PFSK-1 (cell line): ENCODE measurements around the gene OR8A1.

ENCODE experiments used
- FOXP2 ChIP-seq: optimal IDR thresholded peaks from 2 replicates; pipeline ENCODE3; 2011; ENCODE audit warnings: borderline replicate concordance, control low read depth, inconsistent platforms; ENCODE audit not compliant: insufficient read depth; ENCODE audit errors: extremely low read length, extremely low read depth
- POLR2AphosphoS5 ChIP-seq: IDR thresholded peaks from 2 replicates; pipeline ENCODE4 v1.6.1; 2012; ENCODE audit warnings: low read depth, mild to moderate bottlenecking, control low read depth, low read length, moderate library complexity
- REST ChIP-seq, 2 experiments: IDR thresholded peaks; 2 replicates each; pipeline versions ENCODE4 v1.6.1 to v1.8.0; 2011 to 2012; ENCODE audit warnings: low read depth in 2 of 2, low read length in 2 of 2, control low read depth in 1 of 2, inconsistent platforms in 1 of 2, mild to moderate bottlenecking in 1 of 2, moderate library complexity in 1 of 2; ENCODE audit not compliant: insufficient read depth in 1 of 2
- SIN3A ChIP-seq: IDR thresholded peaks from 2 replicates; pipeline ENCODE4 v1.6.1; 2012; ENCODE audit warnings: mild to moderate bottlenecking, low read length, moderate library complexity, borderline replicate concordance; ENCODE audit not compliant: insufficient read depth
- TAF1 ChIP-seq: IDR thresholded peaks from 2 replicates; pipeline ENCODE4 v1.6.1; 2012; ENCODE audit warnings: low read length, control low read depth, borderline replicate concordance; ENCODE audit not compliant: insufficient read depth

OR8A1 gene

GRCh38 chr11:124597626-124598025 is 27.8 kb downstream of the OR8A1 start:
- TF ChIP-seq FOXP2 (no peak), TAF1 (no peak), SIN3A (no peak), REST (IDR thresholded peaks at IDR 0.05; ENCODE audit: insufficient read depth in 1 of 2, low read depth in 2 of 2, low read length in 2 of 2) (no peak), POLR2AphosphoS5 (no peak)

- TF ChIP-seq TAF1 (no peak), REST (IDR thresholded peaks at IDR 0.05; ENCODE audit: insufficient read depth in 1 of 2, low read depth in 2 of 2, low read length in 2 of 2) (no peak), SIN3A (no peak), FOXP2 (no peak), POLR2AphosphoS5 (no peak)
Observed at GRCh38 chr11:124600621-124601320, 31.0 kb downstream of the OR8A1 start.

- TF ChIP-seq SIN3A (no peak), FOXP2 (no peak), REST (IDR thresholded peaks at IDR 0.05; ENCODE audit: insufficient read depth in 1 of 2, low read depth in 2 of 2, low read length in 2 of 2) (no peak), POLR2AphosphoS5 (no peak), TAF1 (no peak)
Observed at GRCh38 chr11:124602193-124602592, 32.4 kb downstream of the OR8A1 start.

GRCh38 chr11:124605719-124606118 is 35.9 kb downstream of the OR8A1 start:
- no peak for TF ChIP-seq POLR2AphosphoS5
- TF ChIP-seq REST (IDR thresholded peaks at IDR 0.05; ENCODE audit: insufficient read depth in 1 of 2, low read depth in 2 of 2, low read length in 2 of 2) = no peak
- no peak for TF ChIP-seq SIN3A
- no peak for TF ChIP-seq TAF1
- no peak for TF ChIP-seq FOXP2

- TF ChIP-seq FOXP2 (no peak), REST (IDR thresholded peaks at IDR 0.05; ENCODE audit: insufficient read depth in 1 of 2, low read depth in 2 of 2, low read length in 2 of 2) (no peak), POLR2AphosphoS5 (no peak), TAF1 (no peak), SIN3A (no peak)
Observed at GRCh38 chr11:124608147-124608546, 38.4 kb downstream of the OR8A1 start.
